ENCODE data around the gene METTL25.

The METTL25 gene

GRCh38 chr12:82407481-82407880 lies 49.2 kb downstream of the METTL25 start:
- no peak for DNase-seq (ENCODE audit: low read depth, low spot score)

- no peak for DNase-seq (ENCODE audit: low read depth, low spot score)
Observed at GRCh38 chr12:82408844-82409243, 50.5 kb downstream of the METTL25 start.

GRCh38 chr12:82411546-82412230 lies 53.4 kb downstream of the METTL25 start:
- DNase-seq (ENCODE audit: low read depth, low spot score) = no peak

- no peak for DNase-seq (ENCODE audit: low read depth, low spot score)
Observed at GRCh38 chr12:82412246-82412645, 53.9 kb downstream of the METTL25 start.

GRCh38 chr12:82414044-82414443 lies 55.7 kb downstream of the METTL25 start:
- no peak for DNase-seq (ENCODE audit: low read depth, low spot score)

- DNase-seq (ENCODE audit: low read depth, low spot score) = no peak
Observed at GRCh38 chr12:82414926-82415325, 56.6 kb downstream of the METTL25 start.

GRCh38 chr12:82415402-82415801 lies 57.1 kb downstream of the METTL25 start:
- DNase-seq (ENCODE audit: low read depth, low spot score) = no peak

- no peak for DNase-seq (ENCODE audit: low read depth, low spot score)
Observed at GRCh38 chr12:82425241-82425640, 66.9 kb downstream of the METTL25 start.

- no peak for DNase-seq (ENCODE audit: low read depth, low spot score)
Observed at GRCh38 chr12:82426081-82426480, 67.8 kb downstream of the METTL25 start.

- DNase-seq (ENCODE audit: low read depth, low spot score) = no peak
Observed at GRCh38 chr12:82426586-82426985, 68.3 kb downstream of the METTL25 start.

GRCh38 chr12:82430541-82431145 lies 72.3 kb downstream of the METTL25 start:
- no peak for DNase-seq (ENCODE audit: low read depth, low spot score)

- no peak for DNase-seq (ENCODE audit: low read depth, low spot score)
Observed at GRCh38 chr12:82434392-82434911, 76.1 kb downstream of the METTL25 start.

GRCh38 chr12:82436354-82436753 lies 78.0 kb downstream of the METTL25 start:
- DNase-seq (ENCODE audit: low read depth, low spot score) = no peak

GRCh38 chr12:82437744-82438143 lies 79.4 kb downstream of the METTL25 start:
- DNase-seq (ENCODE audit: low read depth, low spot score) = no peak

- DNase-seq (ENCODE audit: low read depth, low spot score) = no peak
Observed at GRCh38 chr12:82438356-82438755, 80.0 kb downstream of the METTL25 start.

- DNase-seq (ENCODE audit: low read depth, low spot score) = no peak
Observed at GRCh38 chr12:82440885-82441284, 82.6 kb downstream of the METTL25 start.

GRCh38 chr12:82448911-82449578 lies 90.7 kb downstream of the METTL25 start:
- DNase-seq (ENCODE audit: low read depth, low spot score) = no peak

GRCh38 chr12:82456633-82457032 lies 98.3 kb downstream of the METTL25 start:
- DNase-seq (ENCODE audit: low read depth, low spot score) = no peak

GRCh38 chr12:82458101-82458500 lies 99.8 kb downstream of the METTL25 start:
- no peak for DNase-seq (ENCODE audit: low read depth, low spot score)

- DNase-seq (ENCODE audit: low read depth, low spot score) = no peak
Observed at GRCh38 chr12:82461393-82461792, 103.1 kb downstream of the METTL25 start.

- no peak for DNase-seq (ENCODE audit: low read depth, low spot score)
Observed at GRCh38 chr12:82461836-82462235, 103.5 kb downstream of the METTL25 start.

GRCh38 chr12:82468563-82468962 lies 110.2 kb downstream of the METTL25 start:
- no peak for DNase-seq (ENCODE audit: low read depth, low spot score)
